T-helper 2 cell (primary cell): ENCODE data around the gene SLC4A9.

ENCODE experiments used
- DNase-seq, 5 experiments: peaks; one replicate each; pipeline versions ENCODE4 v3.0.0 to v3.0.0-alpha.2; 2012 to 2022

The SLC4A9 gene

GRCh38 chr5:140362875-140363630 is 3.1 kb downstream of the SLC4A9 start:
- peak; percentile 55 to 81 (median 71) for DNase-seq

- DNase-seq, result no peak
These were observed 3.9 kb downstream of the SLC4A9 start for GRCh38 chr5:140363631-140364471.

- no peak for DNase-seq
These were observed 4.4 kb downstream of the SLC4A9 start for GRCh38 chr5:140364472-140364765.

- DNase-seq, result no peak
These were observed 5.3 kb downstream of the SLC4A9 start for GRCh38 chr5:140365282-140365681.

- DNase-seq, result no peak
These were observed 5.9 kb downstream of the SLC4A9 start for GRCh38 chr5:140365941-140366340.

- no peak for DNase-seq
These were observed 6.7 kb downstream of the SLC4A9 start for GRCh38 chr5:140366589-140367255.

- DNase-seq, result no peak
These were observed 7.4 kb downstream of the SLC4A9 start for GRCh38 chr5:140367256-140368013.

GRCh38 chr5:140371356-140372151 is 11.6 kb downstream of the SLC4A9 start:
- DNase-seq, result no peak

GRCh38 chr5:140372971-140373487 is 13.0 kb downstream of the SLC4A9 start:
- DNase-seq, result peak in 3 of 5 experiments; percentile 12 to 25 (median 18)

GRCh38 chr5:140381351-140381750 is 21.4 kb downstream of the SLC4A9 start:
- no peak for DNase-seq

GRCh38 chr5:140381972-140382371 is 22.0 kb downstream of the SLC4A9 start:
- no peak for DNase-seq

GRCh38 chr5:140382866-140383265 is 22.9 kb downstream of the SLC4A9 start:
- DNase-seq, result no peak

GRCh38 chr5:140383300-140383699 is 23.3 kb downstream of the SLC4A9 start:
- no peak for DNase-seq

GRCh38 chr5:140388052-140388451 is 28.1 kb downstream of the SLC4A9 start:
- DNase-seq, result no peak

GRCh38 chr5:140391312-140391711 is 31.3 kb downstream of the SLC4A9 start:
- DNase-seq, result no peak

- no peak for DNase-seq
These were observed 31.7 kb downstream of the SLC4A9 start for GRCh38 chr5:140391732-140392131.

GRCh38 chr5:140393738-140394137 is 33.7 kb downstream of the SLC4A9 start:
- DNase-seq, result no peak

- DNase-seq, result no peak
These were observed 38.4 kb downstream of the SLC4A9 start for GRCh38 chr5:140398379-140398811.

GRCh38 chr5:140399979-140400729 is 40.2 kb downstream of the SLC4A9 start:
- DNase-seq, result no peak

GRCh38 chr5:140400730-140401361 is 40.9 kb downstream of the SLC4A9 start:
- peak; percentile 52 to 95 (median 79) for DNase-seq
